AG09319 (cell line): ENCODE data around the gene NR5A2.

Experiments
- DNase-seq: peaks from one replicate; pipeline ENCODE4 v3.0.0-alpha.2; 2010; ENCODE audit warnings: low read depth; ENCODE audit errors: extremely low read depth
- TF ChIP-seq, protein P1 (sequence below): IDR thresholded peaks from 2 replicates; pipeline ENCODE4 v1.5.1; 2011; ENCODE audit warnings: low read depth, mild to moderate bottlenecking, inconsistent platforms, low read length, moderate library complexity

NR5A2 gene

DNA sequence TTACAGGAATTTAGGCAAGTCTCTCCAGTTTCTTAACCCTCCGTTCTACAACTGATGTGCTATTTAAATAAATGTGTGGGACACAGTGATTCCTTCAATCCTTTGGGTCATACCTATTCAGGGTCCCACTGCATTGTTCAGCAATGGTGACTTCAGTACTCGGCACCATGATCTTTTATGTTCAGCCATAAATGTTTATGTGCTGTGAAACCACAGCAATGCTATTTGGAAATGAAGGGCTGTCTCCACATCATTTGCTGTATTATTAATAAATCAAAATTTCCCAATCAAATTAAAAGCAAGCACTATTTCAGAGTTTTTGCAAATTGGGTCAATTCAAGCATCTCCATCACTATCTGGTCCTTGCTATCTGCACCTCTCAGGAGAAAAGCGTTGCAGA, 84.8 kb downstream of the NR5A2 start:
- TF ChIP-seq, protein P1, sequence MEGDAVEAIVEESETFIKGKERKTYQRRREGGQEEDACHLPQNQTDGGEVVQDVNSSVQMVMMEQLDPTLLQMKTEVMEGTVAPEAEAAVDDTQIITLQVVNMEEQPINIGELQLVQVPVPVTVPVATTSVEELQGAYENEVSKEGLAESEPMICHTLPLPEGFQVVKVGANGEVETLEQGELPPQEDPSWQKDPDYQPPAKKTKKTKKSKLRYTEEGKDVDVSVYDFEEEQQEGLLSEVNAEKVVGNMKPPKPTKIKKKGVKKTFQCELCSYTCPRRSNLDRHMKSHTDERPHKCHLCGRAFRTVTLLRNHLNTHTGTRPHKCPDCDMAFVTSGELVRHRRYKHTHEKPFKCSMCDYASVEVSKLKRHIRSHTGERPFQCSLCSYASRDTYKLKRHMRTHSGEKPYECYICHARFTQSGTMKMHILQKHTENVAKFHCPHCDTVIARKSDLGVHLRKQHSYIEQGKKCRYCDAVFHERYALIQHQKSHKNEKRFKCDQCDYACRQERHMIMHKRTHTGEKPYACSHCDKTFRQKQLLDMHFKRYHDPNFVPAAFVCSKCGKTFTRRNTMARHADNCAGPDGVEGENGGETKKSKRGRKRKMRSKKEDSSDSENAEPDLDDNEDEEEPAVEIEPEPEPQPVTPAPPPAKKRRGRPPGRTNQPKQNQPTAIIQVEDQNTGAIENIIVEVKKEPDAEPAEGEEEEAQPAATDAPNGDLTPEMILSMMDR = no peak

DNA sequence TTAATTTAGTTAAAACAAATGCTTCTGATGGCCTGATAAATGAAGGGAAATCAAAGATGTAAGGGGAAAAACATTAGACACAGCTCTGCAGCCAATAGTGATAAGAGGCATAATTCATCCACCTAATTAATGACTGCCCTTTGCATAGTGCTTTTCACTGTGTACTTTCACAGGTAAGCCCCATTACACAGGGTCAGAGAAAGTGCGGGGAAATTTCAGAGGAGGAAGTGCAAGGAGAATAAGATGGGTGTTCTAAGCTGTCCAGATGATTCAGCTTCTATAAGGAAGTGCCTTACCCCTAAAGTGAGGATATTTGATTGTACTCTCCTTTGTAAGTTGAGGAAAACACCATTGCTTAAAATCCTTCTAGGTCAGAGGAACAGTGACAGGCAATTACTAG, 88.0 kb downstream of the NR5A2 start:
- DNase-seq = no peak
- TF ChIP-seq, protein P1 = no peak

More for the DNA sequence above, 84.8 kb downstream of the NR5A2 start:
- DNase-seq = no peak

DNA sequence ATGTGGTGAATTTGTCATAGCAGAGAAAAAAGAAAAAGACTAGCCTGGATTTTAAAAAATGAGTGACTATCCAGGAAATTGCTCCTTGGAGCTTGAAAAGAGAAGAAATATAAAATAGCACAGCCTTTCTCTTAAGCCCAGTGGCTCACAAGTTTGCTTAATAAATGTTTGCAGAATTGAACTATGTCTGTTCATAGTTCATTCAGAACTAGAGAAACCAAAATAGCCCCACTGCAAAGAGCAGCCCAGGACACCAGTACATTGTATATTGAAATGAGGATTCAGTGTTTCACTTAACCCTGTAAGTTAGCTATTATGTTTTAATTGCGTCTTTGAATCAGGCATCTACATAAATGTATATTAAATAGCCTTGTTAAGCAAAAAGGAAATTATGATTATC, 88.8 kb downstream of the NR5A2 start:
- DNase-seq = no peak
- TF ChIP-seq, protein P1 = no peak

DNA sequence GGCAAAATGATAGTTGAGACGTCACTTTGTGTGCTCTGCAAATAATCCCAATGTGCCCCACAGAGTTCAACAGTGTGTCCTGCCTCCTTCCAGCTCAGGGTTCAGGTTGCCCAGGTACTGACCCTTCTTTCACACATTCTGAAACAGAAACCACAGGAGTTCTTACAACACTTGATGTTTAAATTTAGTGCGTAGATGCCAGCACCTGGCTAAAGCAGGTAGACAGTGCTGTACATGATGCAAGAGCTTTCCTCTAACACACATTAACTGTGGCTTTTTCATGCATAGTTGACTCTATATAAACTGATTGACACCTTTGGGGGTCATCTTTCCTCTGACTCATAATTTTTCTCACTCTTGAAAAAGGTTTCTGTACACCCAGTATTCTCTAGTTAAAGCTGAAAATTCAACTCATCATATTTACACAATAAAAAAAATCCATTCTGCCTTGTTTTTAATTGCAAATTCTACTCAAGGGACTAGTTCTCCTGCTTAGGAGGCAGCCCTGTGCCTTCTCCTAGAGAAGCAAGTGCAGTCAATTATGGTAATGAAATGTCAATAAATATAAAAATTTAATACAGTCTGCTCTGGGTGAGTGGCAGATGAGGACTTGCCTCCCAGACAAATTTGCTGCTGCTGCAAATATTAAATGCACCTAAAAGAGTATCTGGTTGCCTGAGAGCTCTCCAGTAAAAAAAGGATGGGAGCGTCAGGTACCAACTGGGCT, 91.4 kb downstream of the NR5A2 start:
- DNase-seq = no peak
- TF ChIP-seq, protein P1 = no peak

DNA sequence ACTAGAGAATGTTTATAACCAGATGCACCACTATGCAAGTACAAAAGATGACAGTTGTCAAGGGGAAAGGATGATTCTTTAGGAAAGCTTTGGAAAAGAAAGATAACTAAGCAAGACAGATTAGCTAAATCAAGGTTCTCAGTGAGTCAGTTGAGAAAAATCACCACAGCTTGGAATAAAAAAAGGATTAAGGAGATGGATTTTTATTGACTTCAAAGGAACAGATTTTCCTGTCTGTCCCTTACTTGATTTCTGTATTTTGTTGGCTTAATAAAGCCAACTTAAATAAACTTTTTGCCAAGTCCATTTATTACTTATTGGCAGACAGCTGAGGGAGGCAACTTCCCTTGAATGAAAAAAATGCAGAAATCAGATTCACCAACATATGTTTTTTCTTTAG, 93.9 kb downstream of the NR5A2 start:
- DNase-seq = peak; percentile 25
- TF ChIP-seq, protein P1 = no peak

DNA sequence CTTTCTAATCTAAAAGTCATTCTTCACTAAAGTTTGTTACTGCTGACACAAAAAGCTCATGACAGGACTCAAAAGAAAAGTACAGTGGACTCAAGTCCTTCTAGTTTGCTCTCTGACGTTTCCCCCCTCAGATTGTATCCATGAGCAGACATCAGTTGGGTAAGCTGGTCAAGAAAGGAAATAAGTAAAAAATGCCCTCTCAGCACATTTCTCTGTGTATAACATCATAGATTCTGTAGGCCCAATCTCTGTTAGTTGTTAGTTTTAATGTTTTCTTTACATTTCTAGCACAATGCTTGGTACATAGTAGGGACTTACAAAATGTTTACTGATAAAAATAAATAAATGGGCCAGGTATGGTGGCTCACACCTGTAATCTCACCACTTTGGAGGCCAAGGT, 96.8 kb downstream of the NR5A2 start:
- TF ChIP-seq, protein P1 = no peak
- no peak for DNase-seq

DNA sequence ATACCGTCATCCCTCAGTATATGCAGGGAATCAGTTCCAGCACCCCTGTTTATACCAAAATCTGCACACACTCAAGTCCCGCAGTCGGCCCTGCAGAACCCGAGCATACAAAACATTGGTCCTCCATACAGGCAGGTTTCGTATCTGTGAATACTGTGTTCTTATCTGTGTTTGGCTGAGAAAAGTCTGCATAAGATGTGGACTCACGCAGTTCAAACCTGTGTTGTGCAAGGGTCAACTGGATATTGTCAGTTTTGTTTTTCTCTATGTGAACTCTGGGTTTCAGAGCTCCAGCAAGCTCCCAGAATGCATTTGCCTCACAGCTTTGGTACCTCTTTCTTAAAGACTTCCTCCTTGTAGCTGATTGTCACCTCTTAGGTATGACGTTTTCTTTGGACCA, 100.6 kb downstream of the NR5A2 start:
- TF ChIP-seq, protein P1 = no peak
- no peak for DNase-seq
